ENCODE data around the gene ALDH1B1. TPM values are rescaled to one million over a fixed set of nuclear protein-coding genes. Genes with fewer than 3 reads are reported as not detected.

The ALDH1B1 gene
- total and polyA plus RNA-seq, 2 donors (not counting 3 experiments of a cell fraction or from before 2014, with no cell fraction given), result 11.5 to 20.5 TPM

DNA sequence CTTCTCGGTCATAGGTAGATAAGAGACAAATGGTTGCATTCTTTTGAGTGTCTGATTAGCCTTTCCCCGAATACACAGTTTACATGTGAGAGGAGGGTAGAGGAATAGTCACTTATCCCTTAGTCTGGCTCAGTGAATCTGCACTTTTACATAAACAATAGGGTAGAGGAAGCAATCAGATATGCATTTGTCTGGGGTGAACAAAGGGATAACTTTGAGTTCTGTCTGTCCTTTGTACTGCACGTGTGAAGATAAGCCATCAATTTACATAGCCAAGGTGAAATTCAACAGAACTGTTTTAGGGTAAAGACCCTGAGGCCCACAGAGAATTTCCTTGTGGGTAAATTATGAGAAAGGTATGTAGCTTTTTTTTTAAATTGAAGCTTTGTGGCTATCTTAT, 41.9 kb downstream of the ALDH1B1 start:
- no peak for FAIRE-seq
- intact Hi-C loops (cut with micrococcal nuclease), result no loop called here
- no TSS peak for BruUV-seq (replicated peaks)
- H2AFZ ChIP-seq (ENCODE audit: low read depth, low read length), result no peak overlapping the region
- H3K4me3 ChIP-seq (replicated peaks in 1 of 3; ENCODE audit: insufficient read depth in 1 of 3, low read depth in 1 of 3, low read length in 3 of 3), result no peak overlapping the region
- TF ChIP-seq, protein P1, sequence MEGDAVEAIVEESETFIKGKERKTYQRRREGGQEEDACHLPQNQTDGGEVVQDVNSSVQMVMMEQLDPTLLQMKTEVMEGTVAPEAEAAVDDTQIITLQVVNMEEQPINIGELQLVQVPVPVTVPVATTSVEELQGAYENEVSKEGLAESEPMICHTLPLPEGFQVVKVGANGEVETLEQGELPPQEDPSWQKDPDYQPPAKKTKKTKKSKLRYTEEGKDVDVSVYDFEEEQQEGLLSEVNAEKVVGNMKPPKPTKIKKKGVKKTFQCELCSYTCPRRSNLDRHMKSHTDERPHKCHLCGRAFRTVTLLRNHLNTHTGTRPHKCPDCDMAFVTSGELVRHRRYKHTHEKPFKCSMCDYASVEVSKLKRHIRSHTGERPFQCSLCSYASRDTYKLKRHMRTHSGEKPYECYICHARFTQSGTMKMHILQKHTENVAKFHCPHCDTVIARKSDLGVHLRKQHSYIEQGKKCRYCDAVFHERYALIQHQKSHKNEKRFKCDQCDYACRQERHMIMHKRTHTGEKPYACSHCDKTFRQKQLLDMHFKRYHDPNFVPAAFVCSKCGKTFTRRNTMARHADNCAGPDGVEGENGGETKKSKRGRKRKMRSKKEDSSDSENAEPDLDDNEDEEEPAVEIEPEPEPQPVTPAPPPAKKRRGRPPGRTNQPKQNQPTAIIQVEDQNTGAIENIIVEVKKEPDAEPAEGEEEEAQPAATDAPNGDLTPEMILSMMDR (IDR thresholded peaks at IDR 0.05; ENCODE audit: extremely low read depth in 1 of 2, insufficient read depth in 1 of 2, low read depth in 1 of 2, low read length in 2 of 2), result no peak
- TF ChIP-seq, protein P2, sequence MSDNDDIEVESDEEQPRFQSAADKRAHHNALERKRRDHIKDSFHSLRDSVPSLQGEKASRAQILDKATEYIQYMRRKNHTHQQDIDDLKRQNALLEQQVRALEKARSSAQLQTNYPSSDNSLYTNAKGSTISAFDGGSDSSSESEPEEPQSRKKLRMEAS (IDR thresholded peaks at IDR 0.05; ENCODE audit: insufficient read depth, insufficient read length), result no peak
- TF ChIP-seq POLR2A (IDR thresholded peaks at IDR 0.05; ENCODE audit: low read depth, low read length) (no peak), GATA2 (IDR thresholded peaks at IDR 0.05; ENCODE audit: insufficient read depth, insufficient read length, low read depth, low read length) (no peak), EZH2 (IDR thresholded peaks at IDR 0.05; ENCODE audit: borderline replicate concordance, low read depth, low read length, severe bottlenecking) (no peak), MYC (IDR thresholded peaks at IDR 0.05; ENCODE audit: low read depth, low read length) (no peak), FOS (IDR thresholded peaks at IDR 0.05; ENCODE audit: borderline replicate concordance, insufficient read depth, low read length) (no peak), POLR2AphosphoS5 (IDR thresholded peaks at IDR 0.05; ENCODE audit: insufficient read depth, low read depth, low read length) (no peak), JUN (IDR thresholded peaks at IDR 0.05; ENCODE audit: borderline replicate concordance, insufficient read depth, insufficient read length, low read depth) (no peak)
- no peak overlapping the region for H3K27ac ChIP-seq (ENCODE audit: insufficient read depth, low read depth, low read length)
- no peaks in the 10 kb centered on the region for H3K36me3 ChIP-seq (ENCODE audit: control insufficient read depth in 2 of 2, extremely low read depth in 1 of 2, insufficient read depth in 2 of 2, low read length in 2 of 2)
- dilution Hi-C loops (cut with MboI; ENCODE audit: extremely low pct_ligation_motif_present, low sequenced_read_pairs), result no loop called here
- no peak overlapping the region for H3K9ac ChIP-seq (replicated peaks; ENCODE audit: extremely low read depth, insufficient read depth, low read length)
- no peaks in the 10 kb centered on the region for H3K9me1 ChIP-seq (replicated peaks; ENCODE audit: control insufficient read depth, extremely low read depth, insufficient read depth, low read length)
- H3K9me3 ChIP-seq (replicated peaks; ENCODE audit: control insufficient read depth, insufficient read depth, low read length), result no peaks in the 10 kb centered on the region
- H4K20me1 ChIP-seq (replicated peaks; ENCODE audit: control insufficient read depth, extremely low read depth, insufficient read depth, low read length), result no peaks in the 10 kb centered on the region
- POLR2A ChIA-PET, result no interaction called here
- no peaks in the 10 kb centered on the region for H3K79me2 ChIP-seq (ENCODE audit: control insufficient read depth, insufficient read depth, low read length)
- H3K4me1 ChIP-seq (ENCODE audit: control insufficient read depth, extremely low read depth, insufficient read depth, low read length), result no peaks in the 10 kb centered on the region
- H3K27me3 ChIP-seq (ENCODE audit: control insufficient read depth in 2 of 2, insufficient read depth in 2 of 2, low read length in 2 of 2), result peaks cover 5 to 7% of the 10 kb centered on the region in 2 experiments
- DNase-seq (ENCODE audit: low read depth, low spot score), result no peak
- CTCF ChIA-PET, result interaction anchor here (0.9 to 1.6 kb wide), 3 partner anchors 30 to 521 kb away, joined by 3 to 5 read pairs (median 5); partner anchors contain the start of gene ALDH1B1
- H3K4me2 ChIP-seq (ENCODE audit: insufficient read depth, low read length), result no peak overlapping the region

All from endothelial cell of umbilical vein (primary cell).